ENCODE results near the gene LRRC75A.

LRRC75A gene

DNA sequence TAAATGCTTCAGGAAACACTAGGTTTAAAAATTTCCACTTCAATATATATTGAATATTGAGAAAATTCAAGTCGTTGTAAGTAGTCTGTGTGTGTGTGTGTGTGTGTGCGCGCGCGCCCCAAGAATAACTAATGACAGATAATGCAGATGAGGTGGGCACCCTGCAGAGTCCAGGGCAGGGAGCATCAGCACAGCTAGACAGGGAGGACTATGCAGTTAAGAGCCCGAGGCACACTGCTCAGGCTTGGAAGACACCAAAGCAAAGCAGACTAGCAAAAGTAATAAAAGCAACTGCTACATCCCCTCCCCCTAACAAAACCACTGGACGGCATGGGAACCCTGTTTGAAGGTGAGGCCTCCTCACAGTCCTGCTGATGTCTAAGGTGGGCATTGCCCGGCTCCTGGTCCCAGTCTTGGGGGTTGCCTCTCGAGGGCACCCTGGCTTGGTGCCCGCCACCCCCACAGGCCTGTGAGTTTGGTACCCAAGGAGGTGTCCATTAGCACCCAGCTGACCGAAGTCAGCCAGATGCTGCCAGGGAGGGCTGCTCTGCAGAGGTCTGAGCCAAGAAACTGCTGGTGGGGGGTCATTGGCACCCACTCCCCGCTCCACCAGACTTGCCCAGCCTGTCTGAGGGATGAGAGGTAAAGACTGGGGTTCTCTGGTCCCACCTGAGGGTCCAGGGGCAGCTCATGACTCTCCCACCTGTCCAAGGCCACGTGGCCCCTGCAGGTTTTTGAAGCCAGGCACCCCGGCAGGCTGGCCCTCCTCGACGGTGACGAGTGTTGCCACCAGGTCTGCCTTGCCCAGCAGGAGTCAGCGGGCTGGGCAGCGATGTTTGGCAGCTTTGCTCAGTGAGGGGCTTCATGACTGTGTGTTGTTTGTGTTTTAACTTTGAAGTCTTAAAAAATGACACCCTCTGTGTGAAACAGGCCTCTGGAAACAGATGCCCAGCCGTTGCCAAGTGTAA lies 18.7 kb downstream of the LRRC75A start:
- no peak for DNase-seq (ENCODE audit: low read depth in 2 of 2, low spot score in 1 of 2)

DNA sequence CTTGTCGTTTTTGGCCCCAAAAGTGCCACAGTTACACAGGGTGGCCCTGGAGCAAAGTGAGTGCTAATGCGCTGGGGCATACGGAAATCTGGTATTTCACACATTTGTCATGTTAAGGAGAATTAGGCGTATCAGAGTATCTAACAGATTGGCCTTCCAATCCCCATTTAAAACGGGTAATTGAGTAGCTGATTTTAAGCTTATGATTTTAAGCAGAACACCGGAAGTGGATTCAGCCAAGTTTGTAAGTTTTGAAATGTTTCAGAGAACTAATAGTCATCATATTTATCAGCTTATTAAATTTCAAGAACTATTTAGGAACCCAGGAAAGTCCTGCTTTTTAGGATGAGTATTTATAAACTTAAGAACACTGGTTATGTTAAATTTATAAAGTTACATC lies 19.5 kb downstream of the LRRC75A start:
- DNase-seq (ENCODE audit: low read depth in 2 of 2, low spot score in 1 of 2), result no peak

DNA sequence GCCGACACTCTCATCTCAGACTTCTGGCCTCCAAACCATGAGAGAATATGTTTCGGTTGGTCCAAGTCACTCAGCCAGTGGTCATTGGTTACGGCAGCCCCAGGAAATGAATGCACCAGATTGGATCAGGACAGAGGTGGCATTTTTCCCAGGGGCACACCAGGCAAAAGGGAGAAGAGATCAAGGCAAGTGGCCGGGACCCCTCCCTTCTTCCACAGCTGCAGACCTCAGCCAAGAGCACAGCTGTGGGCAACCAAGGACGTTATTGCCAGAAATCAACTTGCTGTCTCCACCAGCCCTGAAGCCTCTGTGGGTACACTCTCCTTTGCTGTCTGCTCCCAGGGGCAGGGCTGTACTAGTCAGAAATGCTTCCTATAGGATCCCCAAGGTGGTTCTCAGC lies 20.7 kb downstream of the LRRC75A start:
- DNase-seq (ENCODE audit: low read depth in 2 of 2, low spot score in 1 of 2), result no peak

DNA sequence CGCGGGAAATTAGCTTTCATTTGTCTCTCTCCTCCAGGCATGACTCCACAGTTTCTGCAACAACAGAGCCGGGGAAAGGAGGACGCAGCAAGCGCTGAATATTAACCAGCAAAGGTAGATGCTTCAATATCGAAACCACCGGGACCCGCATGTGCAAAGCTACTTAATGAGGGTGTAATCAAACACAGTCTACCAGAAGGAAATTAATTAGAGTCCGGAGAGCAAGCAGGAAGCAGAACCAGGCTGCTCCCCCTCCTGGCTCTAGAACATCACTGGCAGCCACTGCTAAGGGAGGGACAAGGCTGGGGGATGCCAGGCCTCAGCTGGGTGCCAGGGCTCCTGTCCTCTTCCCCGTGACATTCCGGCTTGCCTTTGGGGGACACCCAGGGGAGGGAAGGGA lies 21.7 kb downstream of the LRRC75A start:
- DNase-seq (ENCODE audit: low read depth in 2 of 2, low spot score in 1 of 2), result no peak

DNA sequence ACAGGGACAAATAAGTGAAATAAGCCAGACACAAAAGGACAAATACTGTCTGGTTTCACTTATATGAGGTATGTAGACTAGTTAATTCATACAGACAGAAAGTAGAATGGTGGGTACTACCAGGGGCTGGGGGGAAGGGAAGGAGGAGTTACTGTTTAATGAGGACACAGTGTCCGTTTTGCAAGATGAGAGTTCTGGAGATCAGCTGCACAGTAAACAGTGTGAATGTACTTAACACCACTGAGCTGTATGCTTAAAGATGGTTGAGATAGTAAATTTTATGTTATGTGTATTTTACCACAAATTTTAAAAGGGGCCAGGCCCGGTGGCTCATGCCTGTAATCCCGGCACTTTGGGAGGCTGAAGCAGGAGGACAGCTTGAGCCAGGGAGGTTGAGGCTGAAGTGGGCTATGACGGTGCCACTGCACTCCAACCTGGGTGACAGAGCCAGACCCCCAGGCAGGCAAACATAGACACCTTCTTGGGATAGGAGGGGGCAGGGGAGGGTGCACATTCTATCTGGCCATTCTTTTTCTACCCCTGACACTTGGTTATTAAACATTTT lies 23.5 kb downstream of the LRRC75A start:
- DNase-seq (ENCODE audit: low read depth in 2 of 2, low spot score in 1 of 2), result no peak

DNA sequence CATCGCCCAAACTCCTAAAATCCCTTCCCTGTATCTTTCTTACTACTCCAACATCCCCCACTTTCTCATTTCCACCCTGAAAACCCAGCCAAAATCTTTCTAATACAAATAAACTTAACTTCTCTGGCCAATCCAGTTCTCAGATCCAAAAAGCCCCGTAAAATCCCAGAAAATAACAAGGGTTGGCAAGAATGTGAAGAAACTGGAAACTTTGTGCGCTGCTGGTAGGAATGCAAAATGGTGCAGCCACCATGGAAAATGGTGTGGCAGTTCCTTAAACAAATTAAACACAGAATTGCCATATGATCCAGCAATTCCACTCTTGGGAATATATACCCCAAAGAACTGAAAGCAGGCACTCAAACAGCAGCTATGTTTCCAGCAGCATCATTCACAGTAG lies 24.1 kb downstream of the LRRC75A start:
- no peak for DNase-seq (ENCODE audit: low read depth in 2 of 2, low spot score in 1 of 2)

DNA sequence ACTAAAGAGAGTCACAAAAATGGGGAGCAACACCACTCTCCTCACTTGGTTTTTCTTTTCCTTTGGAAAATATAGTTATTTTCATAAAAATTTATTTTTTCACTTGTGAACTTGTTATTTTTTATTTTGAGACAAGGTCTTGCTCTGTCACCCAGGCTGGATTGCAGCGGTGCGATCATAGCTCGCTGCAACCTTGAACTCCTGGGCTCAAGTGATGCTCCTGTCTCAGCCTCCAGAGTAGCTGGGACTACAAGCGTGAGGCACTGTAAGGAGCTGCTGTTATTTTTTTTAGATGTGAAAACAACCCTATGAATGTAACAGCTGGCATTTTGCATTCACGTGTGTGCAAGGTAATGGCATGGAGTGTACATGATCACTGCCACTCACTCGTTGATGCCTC lies 24.9 kb downstream of the LRRC75A start:
- no peak for DNase-seq (ENCODE audit: low read depth in 2 of 2, low spot score in 1 of 2)

DNA sequence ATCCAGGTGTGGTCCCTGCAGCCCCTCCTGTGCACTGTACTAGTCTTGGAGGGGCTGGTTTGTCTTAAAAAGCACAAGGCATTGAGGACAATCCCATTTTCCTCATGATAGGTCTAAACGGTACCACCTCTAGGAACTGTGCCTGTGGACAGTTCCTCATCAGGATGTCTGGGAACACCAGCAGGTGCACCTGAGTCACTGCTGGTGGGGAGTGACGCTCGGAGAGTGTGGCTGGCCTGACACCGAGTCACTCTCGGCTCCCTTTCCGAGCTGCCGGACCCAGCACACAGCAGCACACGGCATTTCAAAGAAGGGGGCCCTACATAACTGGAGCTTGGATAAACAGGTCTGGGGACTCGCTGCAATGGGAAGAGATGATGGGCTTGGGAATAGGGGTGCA lies 25.6 kb downstream of the LRRC75A start:
- no peak for DNase-seq (ENCODE audit: low read depth in 2 of 2, low spot score in 1 of 2)

DNA sequence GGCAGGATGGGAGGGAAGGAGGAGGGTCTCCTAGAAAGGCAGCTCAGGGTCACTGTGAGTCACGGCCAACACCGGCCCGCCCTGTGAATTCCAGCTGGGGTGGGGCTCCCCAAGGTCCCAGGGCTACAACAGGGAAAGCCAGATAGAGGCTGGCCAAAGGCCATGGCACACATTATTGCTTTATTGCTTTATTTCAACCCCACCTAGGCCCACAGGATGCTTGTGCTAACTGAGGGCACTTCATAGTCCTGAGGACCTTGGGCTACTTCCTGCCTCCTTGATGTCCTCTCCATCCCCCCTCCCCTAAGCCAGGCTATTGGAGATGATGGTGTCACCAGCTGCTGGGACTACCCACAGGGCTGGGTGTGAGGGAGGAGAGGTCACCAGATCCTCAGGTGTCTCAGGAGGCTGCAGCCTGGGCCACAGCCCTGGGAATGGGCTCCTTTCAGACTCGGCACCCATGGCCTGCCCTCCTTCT lies 26.1 kb downstream of the LRRC75A start:
- DNase-seq (ENCODE audit: low read depth in 2 of 2, low spot score in 1 of 2), result no peak

DNA sequence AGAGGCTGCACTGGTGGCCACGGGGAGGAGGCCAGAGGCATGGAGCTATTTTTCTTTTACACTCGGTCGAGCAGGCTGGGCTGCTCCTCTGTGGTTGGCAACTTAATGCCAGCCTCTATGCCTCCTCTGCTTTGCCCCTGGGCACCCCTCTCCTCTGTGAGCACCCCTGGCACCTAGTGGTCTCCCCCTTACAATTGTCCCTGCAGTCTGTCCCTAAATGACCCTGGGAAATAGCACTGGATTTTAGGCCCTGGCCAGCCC lies 27.0 kb downstream of the LRRC75A start:
- DNase-seq (ENCODE audit: low read depth in 2 of 2, low spot score in 1 of 2), result no peak

DNA sequence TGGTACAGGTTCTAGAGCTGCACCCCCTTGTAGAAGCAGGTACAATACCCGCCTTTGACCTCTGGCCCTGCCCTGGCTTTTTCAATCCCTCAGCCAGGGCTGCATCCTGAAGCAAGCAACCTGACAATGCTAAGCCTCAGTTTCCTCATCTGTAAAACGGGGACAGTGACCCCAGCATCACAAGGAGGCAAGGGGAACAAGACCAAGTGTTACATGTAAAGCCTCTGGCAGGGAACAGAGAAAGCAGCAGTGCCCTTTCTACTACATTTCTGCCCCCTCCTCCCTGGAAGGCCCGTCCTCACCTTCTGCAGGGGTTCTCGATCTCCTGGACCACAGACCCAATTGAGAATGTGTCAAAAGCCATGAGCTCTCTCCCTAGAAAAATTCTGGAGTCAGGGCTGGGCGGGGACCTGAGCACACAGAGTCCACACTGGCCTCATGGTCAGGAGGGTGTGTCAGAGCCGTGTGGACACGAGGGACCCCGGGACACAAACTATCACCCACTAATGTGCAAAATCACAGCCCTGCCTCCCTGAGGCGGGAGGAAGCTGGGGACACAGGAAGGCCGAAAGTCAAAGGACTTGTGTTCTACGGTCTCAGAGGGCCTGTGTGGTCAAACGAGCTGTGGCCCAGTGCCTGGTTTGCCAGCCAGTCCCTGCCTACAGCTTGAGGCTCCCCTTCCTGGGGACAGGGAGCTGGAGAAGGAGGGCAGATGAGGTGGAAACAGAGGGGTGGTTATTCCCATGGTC lies 27.5 kb downstream of the LRRC75A start:
- no peak for DNase-seq (ENCODE audit: low read depth in 2 of 2, low spot score in 1 of 2)

DNA sequence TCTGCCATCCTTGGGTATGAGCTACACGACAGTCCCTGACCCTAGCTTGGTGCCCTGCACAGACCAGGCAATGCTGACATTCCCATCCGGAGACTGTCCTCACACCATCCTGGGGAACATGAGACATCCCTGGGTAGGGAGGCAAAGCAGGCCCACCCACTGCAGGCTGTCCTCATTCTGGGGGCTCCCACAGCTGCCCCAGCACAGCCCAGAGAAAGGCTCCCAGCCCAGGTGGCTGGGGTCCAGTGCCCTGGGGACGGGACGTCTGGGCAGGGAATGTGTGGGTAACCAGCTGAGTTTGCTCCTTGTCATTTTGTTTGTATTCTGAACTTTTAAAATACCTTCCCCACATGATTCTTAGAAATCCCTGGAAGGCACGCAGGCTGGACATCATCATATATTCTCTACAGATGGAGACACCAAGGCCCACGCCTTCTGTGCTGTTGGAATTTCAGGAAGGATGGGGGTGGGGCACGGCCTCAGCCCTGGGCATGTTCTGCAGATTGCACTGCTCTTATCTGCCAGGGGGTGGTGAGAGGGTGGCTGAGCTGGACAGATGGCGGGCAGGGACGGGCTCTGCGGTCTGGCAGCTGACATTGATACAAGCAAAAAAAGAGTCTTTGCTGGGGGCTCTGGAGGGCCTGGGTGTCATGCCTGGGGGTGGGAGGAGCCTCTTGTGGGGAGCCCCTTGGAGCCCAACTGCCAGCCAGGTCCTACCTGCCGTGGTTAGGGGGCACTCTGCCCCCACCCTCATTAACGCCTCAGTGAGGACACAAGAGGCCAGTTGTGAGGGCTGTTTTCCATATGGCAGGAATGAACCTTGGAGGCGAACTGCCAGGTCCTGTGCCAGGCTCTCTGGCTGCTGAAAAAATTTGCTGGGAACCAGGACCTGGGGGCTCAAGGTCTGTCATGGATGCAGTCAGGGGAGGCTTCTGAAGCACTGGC lies 28.4 kb downstream of the LRRC75A start:
- DNase-seq (ENCODE audit: low read depth in 2 of 2, low spot score in 1 of 2), result no peak

DNA sequence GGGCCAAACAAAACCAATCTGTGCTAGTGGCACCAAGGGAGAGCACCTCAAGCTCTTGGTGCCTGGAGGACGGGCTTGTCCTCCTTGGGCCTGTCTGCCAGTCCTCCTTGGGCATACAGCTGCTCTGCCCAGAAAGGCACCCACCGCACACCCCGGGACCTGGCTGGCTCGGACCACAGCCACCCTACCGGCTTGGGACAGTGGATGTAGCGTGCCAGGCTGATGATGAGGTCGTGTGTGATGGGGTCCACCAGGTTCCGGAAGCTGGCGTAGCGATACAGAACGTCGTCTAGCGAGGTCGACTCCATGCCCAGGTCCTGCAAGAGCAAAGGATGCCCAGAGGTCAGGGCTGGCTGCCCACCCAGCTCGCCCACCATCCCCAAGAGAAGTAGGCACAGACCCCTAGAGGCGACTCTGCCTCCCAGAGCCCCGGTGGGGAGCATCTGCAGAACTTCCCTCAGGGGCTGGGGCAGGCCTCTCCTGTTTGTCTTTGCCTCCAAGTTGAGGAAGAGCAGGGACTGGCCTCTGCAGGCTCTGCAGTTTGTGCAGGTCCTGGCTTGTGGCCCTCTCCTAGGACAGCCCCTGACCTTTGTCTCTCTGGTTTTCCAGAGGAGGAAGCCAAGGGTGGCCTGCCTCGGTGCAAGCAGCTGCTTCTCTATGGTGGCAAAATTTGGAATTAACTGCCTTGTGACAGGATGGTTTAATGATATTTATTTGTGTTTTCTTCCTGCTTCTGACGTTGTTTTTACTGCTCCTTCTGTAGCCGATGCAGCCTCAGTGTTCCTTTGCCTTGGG lies 29.7 kb downstream of the LRRC75A start:
- DNase-seq (ENCODE audit: low read depth in 2 of 2, low spot score in 1 of 2), result no peak

DNA sequence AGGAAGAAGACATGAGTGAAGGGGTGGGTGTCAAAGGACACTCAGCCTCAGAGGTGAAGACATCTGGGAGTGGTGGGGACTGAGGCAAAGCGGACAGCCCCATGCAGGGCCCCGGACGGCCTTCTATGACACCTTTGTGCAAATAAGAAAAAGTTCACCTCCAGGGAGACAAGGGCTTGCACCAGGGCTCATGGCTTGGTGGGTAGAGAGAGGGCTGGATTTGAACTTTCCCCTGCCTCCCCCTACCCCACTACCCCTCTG lies 30.5 kb downstream of the LRRC75A start:
- no peak for DNase-seq (ENCODE audit: low read depth in 2 of 2, low spot score in 1 of 2)

DNA sequence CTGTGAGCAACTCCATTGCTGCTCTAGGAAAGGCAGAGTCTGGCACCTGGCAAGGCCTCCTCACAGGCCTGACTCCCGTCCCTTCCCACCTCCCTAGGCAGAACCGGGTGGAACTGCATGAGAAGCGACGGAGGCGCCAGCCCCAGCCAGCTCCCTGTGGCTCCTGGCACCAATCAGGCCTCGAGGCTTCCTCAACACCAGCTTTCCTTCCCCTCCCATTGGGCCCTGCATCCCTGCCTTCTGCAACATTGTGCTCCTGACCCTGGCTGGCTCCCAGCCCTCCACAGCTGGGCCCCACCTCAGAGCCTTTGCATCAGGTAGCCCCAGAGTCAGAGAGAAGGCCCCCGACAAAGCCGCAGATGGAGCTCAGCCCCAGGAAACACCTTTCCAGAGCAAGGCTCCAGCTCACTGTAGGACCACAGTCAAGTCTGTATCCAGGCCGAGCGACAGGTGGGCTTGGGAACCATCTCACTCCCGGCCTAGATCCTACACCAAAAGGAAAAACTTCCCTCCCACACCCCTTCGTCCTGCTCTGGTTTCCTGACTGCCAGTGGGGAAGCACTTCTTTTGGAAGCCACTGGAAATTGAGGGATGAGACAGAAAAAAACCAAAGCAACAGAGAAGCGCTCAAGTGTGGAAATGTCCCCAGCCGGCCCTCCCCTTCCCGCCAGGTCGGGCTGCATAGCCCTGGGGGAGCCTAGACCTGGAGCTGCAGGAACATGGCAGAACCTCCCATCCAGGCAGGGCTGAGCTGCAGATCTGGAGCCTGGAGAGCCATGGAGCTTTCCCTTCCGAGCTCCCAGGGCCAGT lies 31.0 kb downstream of the LRRC75A start:
- no peak for DNase-seq (ENCODE audit: low read depth in 2 of 2, low spot score in 1 of 2)

DNA sequence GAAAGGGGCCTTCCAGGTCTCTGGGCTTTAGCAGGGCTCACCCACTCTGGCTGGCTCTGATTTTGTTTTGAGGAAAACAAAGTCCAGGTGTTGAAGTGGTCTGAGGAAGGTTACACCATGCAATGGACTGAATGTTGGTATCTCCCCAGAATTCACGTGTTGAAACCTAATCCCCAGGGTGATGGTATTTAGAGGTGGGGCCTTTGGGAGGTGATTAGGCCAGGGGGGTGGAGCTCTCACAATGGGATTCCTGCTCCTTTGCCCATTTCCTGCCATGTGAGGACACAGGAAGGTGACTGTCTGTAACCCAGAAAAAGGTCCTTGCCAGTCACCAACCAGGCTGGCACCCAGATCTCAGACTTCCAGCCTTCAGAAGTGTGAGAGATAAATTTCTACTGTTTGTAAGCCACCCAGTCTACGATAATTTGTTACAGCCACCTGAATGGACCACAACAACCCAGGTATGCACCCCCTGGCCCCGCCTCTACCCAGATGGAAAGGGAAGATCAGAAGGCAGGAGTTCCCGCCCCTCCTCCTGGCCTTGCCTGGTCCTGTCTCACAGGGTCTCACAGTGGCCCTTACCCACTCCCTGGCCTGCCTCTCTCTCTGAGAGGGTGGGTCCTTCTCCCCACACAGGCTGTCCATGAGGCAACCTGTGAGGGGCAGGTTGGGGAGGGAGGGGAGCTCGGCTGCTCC lies 32.0 kb downstream of the LRRC75A start:
- DNase-seq (ENCODE audit: low read depth in 2 of 2, low spot score in 1 of 2), result no peak

DNA sequence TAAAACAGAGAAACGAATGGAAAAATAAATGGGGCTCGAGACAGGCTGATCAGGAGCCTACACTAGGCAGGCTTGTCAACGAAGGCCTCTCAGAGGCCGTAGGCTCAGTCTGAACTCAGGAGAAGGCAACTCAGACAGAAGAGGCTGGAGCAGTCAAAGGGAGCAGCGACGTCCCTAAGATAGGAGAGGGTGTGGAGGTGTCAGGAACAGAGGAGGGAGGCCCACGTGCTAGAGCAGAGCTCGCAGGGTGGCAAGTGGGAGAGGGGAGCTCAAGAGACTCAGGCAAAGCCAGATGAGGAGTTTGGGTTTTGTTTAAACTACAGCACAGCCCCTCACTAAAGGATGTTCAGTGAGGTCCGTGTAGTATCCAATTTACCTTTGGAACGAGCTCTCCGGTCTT lies 32.7 kb downstream of the LRRC75A start:
- DNase-seq (ENCODE audit: low read depth in 2 of 2, low spot score in 1 of 2), result no peak

DNA sequence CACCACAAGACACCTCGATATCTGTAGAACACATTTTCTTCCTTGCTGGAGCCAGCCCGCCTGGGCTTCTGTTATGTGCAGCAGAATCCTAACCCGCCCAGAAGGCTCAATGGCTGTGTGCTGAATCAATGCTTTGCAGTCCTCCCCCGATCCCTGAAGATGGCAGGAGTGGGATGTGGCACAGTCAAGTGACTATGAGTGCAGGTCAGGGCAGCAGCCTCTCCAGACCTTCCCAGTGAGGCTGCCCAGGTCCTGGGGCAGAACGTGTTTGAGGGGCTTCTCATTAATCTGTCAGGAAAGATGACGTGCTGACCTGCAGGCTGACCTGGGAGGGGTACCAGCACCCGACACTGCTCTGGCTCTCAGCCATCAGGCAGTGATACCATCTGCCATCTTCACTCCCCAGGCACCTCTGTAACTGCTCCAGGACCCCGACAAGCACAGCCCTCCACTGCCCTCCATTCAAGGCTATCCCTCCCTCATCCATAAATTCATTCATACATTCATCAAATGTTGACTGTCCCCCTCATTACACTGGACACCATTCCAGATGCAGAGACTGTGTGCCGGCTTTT lies 35.2 kb downstream of the LRRC75A start:
- no peak for DNase-seq (ENCODE audit: low read depth in 2 of 2, low spot score in 1 of 2)
